ENCODE measurements around the gene ZXDC. TPM values are rescaled to one million over a fixed set of nuclear protein-coding genes. Genes with fewer than 3 reads are reported as not detected.

ZXDC gene
- polyA plus RNA-seq, 1 donor (not counting 4 experiments of a cell fraction or from before 2014, with no cell fraction given), result 10.7 TPM

DNA sequence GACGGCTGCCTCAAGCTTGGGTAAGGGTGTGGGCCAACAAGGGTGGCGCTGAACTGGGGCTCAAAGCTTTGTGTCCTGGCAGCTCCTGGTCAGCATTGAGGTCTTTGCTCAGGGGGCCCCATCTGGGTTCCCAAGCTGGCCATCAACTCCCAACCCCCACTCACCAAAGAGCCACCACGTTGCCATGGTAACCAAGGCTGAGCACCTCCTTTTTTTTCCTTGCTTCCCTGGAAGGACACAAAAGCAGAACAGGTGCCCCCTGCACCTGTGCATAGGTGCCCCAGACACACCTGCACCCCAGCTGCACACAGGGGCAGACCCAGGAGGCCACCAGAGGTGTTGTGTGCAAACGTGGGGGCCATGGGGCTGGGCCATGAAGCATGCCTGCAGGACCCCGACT, 25.4 kb upstream of the ZXDC start:
- Histone ChIP-seq H3K36me3 (ENCODE audit: control insufficient read depth in 2 of 2, extremely low read depth in 1 of 2, insufficient read depth in 2 of 2, low read length in 2 of 2) (no peaks in the 10 kb centered on the region), H3K4me3 (ENCODE audit: control insufficient read depth in 2 of 3, extremely low read depth in 1 of 3, insufficient read depth in 2 of 3, low read depth in 1 of 3, low read length in 3 of 3) (no peak overlapping the region), H3K27ac (ENCODE audit: control insufficient read depth, insufficient read depth, low read length) (no peak overlapping the region), H3K4me2 (ENCODE audit: control insufficient read depth, extremely low read depth, insufficient read depth, low read depth, low read length) (no peak overlapping the region), H3K27me3 (ENCODE audit: control insufficient read depth, extremely low read depth, insufficient read depth, low read length) (peaks cover 14% of the 10 kb centered on the region), H4K20me1 (ENCODE audit: control insufficient read depth, extremely low read depth, insufficient read depth, low read length) (no peaks in the 10 kb centered on the region), H3K79me2 (ENCODE audit: control insufficient read depth, insufficient read depth, low read length) (no peaks in the 10 kb centered on the region), H3K9ac (ENCODE audit: control insufficient read depth, extremely low read depth, insufficient read depth, low read length) (no peak overlapping the region), H3K9me1 (ENCODE audit: control insufficient read depth, extremely low read depth, insufficient read depth, low read length) (no peaks in the 10 kb centered on the region), H3K4me1 (ENCODE audit: control insufficient read depth, extremely low read depth, insufficient read depth, low read length) (no peaks in the 10 kb centered on the region), H3K9me3 (ENCODE audit: control insufficient read depth, low read depth, low read length) (no peaks in the 10 kb centered on the region), H2AFZ (ENCODE audit: control insufficient read depth, low read length) (no peak overlapping the region)
- DNase-seq (ENCODE audit: low read depth, low spot score) (no peak), FAIRE-seq (no peak)
- dilution Hi-C loops (cut with MboI; ENCODE audit: extremely low pct_ligation_motif_present, low sequenced_read_pairs), result no loop called here
- TF ChIP-seq EZH2 (IDR thresholded peaks at IDR 0.05; ENCODE audit: low read length), result no peak
- TF ChIP-seq, protein P1, sequence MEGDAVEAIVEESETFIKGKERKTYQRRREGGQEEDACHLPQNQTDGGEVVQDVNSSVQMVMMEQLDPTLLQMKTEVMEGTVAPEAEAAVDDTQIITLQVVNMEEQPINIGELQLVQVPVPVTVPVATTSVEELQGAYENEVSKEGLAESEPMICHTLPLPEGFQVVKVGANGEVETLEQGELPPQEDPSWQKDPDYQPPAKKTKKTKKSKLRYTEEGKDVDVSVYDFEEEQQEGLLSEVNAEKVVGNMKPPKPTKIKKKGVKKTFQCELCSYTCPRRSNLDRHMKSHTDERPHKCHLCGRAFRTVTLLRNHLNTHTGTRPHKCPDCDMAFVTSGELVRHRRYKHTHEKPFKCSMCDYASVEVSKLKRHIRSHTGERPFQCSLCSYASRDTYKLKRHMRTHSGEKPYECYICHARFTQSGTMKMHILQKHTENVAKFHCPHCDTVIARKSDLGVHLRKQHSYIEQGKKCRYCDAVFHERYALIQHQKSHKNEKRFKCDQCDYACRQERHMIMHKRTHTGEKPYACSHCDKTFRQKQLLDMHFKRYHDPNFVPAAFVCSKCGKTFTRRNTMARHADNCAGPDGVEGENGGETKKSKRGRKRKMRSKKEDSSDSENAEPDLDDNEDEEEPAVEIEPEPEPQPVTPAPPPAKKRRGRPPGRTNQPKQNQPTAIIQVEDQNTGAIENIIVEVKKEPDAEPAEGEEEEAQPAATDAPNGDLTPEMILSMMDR (optimal IDR thresholded peaks at IDR 0.05 in 1 of 3, IDR thresholded peaks at IDR 0.05 in 1 of 3, conservative IDR thresholded peaks at IDR 0.05 in 1 of 3; ENCODE audit: extremely low read depth in 1 of 3, insufficient read depth in 2 of 3, low read length in 3 of 3), result no peak

DNA sequence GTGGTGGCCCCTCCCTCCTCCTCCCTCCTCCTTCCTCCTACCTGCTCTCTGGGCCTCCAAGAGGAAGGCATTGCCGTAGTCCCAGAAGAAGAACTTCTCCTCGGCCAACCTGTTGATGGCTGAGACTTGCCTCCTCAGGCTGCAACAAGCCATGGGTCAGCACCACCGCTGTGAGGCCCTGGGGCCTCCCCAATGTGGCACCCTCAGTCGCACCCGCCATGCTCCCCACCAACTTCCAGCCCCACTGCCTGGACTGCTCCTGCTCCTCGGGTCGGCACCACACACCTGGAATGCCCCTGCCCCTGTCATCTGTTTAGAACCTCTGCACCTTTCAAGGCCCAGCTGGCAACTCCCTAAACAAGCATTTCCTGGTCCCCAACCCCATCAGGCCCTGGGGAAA, 24.3 kb upstream of the ZXDC start:
- Histone ChIP-seq H3K36me3 (ENCODE audit: control insufficient read depth in 2 of 2, extremely low read depth in 1 of 2, insufficient read depth in 2 of 2, low read length in 2 of 2) (no peaks in the 10 kb centered on the region), H3K4me3 (ENCODE audit: control insufficient read depth in 2 of 3, extremely low read depth in 1 of 3, insufficient read depth in 2 of 3, low read depth in 1 of 3, low read length in 3 of 3) (no peak overlapping the region), H3K4me1 (ENCODE audit: control insufficient read depth, extremely low read depth, insufficient read depth, low read length) (no peaks in the 10 kb centered on the region), H3K9me3 (ENCODE audit: control insufficient read depth, low read depth, low read length) (no peaks in the 10 kb centered on the region), H3K79me2 (ENCODE audit: control insufficient read depth, insufficient read depth, low read length) (no peaks in the 10 kb centered on the region), H3K27ac (ENCODE audit: control insufficient read depth, insufficient read depth, low read length) (no peak overlapping the region), H3K4me2 (ENCODE audit: control insufficient read depth, extremely low read depth, insufficient read depth, low read depth, low read length) (no peak overlapping the region), H4K20me1 (ENCODE audit: control insufficient read depth, extremely low read depth, insufficient read depth, low read length) (no peaks in the 10 kb centered on the region), H3K9ac (ENCODE audit: control insufficient read depth, extremely low read depth, insufficient read depth, low read length) (no peak overlapping the region), H3K27me3 (ENCODE audit: control insufficient read depth, extremely low read depth, insufficient read depth, low read length) (peaks cover 14% of the 10 kb centered on the region), H3K9me1 (ENCODE audit: control insufficient read depth, extremely low read depth, insufficient read depth, low read length) (no peaks in the 10 kb centered on the region), H2AFZ (ENCODE audit: control insufficient read depth, low read length) (no peak overlapping the region)
- DNase-seq (ENCODE audit: low read depth, low spot score), result no peak
- FAIRE-seq, result no peak
- TF ChIP-seq EZH2 (IDR thresholded peaks at IDR 0.05; ENCODE audit: low read length), result no peak
- TF ChIP-seq, protein P1 (optimal IDR thresholded peaks at IDR 0.05 in 1 of 3, IDR thresholded peaks at IDR 0.05 in 1 of 3, conservative IDR thresholded peaks at IDR 0.05 in 1 of 3; ENCODE audit: extremely low read depth in 1 of 3, insufficient read depth in 2 of 3, low read length in 3 of 3), result no peak
- dilution Hi-C loops (cut with MboI; ENCODE audit: extremely low pct_ligation_motif_present, low sequenced_read_pairs), result no loop called here

Data from keratinocyte (primary cell).